Tibial artery (tissue), 4 donors: ENCODE measurements around the gene KRT38.

Source experiments
- DNase-seq, 2 donors: peaks; one replicate each; pipeline ENCODE4 v3.0.0-alpha.2; 2019
- H3K27ac ChIP-seq, 2 donors: fragments of 200-600 bp; sonication (generic) in 1 of 2; 1 replicate in 1 of 2; 2 replicates in 1 of 2; pipeline ENCODE4 v1.5.1; 2018 to 2019; ENCODE audit warnings: mild to moderate bottlenecking in 1 of 2
- H3K27me3 ChIP-seq, 2 donors: fragments of 200-600 bp; sonication (generic) in 1 of 2; one replicate each; pipeline versions ENCODE4 v1.5.1 to v1.6.0; 2016 to 2019
- H3K36me3 ChIP-seq, 3 donors: fragments of 200-600 bp; sonication (generic) in 2 of 3; one replicate each; pipeline ENCODE4 v1.5.1; 2016 to 2019; ENCODE audit warnings: mild to moderate bottlenecking in 2 of 3
- H3K4me1 ChIP-seq, 4 donors: fragments of 200-600 bp; sonication (generic) in 2 of 4; 1 replicate in 3 of 4; 2 replicates in 1 of 4; pipeline ENCODE4 v1.5.1; 2016 to 2019
- H3K4me3 ChIP-seq, 2 donors: fragments of 200-600 bp; sonication (generic) in 1 of 2; 1 replicate in 1 of 2; 2 replicates in 1 of 2; pipeline ENCODE4 v1.5.1; 2018 to 2019; ENCODE audit warnings: mild to moderate bottlenecking in 2 of 2
- H3K9me3 ChIP-seq, 3 donors: fragments of 200-600 bp; sonication (generic) in 1 of 3; one replicate each; pipeline ENCODE4 v1.5.1; 2016 to 2019
- intact Hi-C: fragments of 100-400 bp; cut with DNase I; formaldehyde crosslinking; loops from one replicate; pipeline ENCODE4 v1.15.0; 2023; ENCODE audit warnings: low total_unique reads
- TF ChIP-seq, protein P1 (sequence below), 2 experiments: fragments of 200-600 bp in 1 of 2; fragments of 450-650 bp in 1 of 2; IDR thresholded peaks; one replicate each; pipeline ENCODE4 v1.5.1; 2017 to 2019; ENCODE audit warnings: antibody characterized with exemption in 2 of 2, mild to moderate bottlenecking in 1 of 2, moderate library complexity in 1 of 2

Gene KRT38

DNA sequence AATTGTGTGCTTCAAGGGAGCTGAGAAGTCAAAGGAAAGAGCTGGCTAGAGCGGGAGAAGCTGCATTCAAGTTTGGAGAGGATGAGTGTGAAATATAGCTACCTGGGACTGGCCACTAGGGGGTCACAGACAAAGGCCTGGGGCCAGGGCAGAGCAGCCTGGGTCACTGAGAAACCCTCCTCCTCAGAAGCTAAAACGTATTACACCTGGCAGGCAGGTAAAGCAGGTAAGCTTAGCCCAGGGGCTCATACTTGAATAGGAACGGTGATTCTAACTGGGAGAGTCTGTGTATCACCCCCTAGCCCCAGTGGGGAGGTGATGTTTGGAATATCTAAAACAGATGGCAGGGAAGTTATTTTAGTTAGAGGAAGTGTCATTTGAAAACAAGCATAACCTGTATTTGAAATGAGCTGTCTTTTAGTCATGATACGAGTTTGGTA, 23.2 kb downstream of the KRT38 start:
- TF ChIP-seq, protein P1, sequence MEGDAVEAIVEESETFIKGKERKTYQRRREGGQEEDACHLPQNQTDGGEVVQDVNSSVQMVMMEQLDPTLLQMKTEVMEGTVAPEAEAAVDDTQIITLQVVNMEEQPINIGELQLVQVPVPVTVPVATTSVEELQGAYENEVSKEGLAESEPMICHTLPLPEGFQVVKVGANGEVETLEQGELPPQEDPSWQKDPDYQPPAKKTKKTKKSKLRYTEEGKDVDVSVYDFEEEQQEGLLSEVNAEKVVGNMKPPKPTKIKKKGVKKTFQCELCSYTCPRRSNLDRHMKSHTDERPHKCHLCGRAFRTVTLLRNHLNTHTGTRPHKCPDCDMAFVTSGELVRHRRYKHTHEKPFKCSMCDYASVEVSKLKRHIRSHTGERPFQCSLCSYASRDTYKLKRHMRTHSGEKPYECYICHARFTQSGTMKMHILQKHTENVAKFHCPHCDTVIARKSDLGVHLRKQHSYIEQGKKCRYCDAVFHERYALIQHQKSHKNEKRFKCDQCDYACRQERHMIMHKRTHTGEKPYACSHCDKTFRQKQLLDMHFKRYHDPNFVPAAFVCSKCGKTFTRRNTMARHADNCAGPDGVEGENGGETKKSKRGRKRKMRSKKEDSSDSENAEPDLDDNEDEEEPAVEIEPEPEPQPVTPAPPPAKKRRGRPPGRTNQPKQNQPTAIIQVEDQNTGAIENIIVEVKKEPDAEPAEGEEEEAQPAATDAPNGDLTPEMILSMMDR (IDR thresholded peaks at IDR 0.05) = no peak
- DNase-seq = no peak
- intact Hi-C loops = no loop called here
- Histone ChIP-seq H3K27me3 (no peaks in the 10 kb centered on the region), H3K4me3 (no peak overlapping the region), H3K27ac (no peak overlapping the region), H3K4me1 (peaks cover 0 to 24% (median 12%) of the 10 kb centered on the region in 4 donors), H3K9me3 (no peaks in the 10 kb centered on the region), H3K36me3 (no peaks in the 10 kb centered on the region)

GRCh38 chr17:41417127-41417526, 23.7 kb downstream of the KRT38 start:
- Histone ChIP-seq H3K27ac (no peak overlapping the region), H3K4me3 (no peak overlapping the region), H3K9me3 (no peaks in the 10 kb centered on the region), H3K36me3 (no peaks in the 10 kb centered on the region), H3K27me3 (no peaks in the 10 kb centered on the region), H3K4me1 (peaks cover 0 to 24% (median 12%) of the 10 kb centered on the region in 4 donors)
- no peak for DNase-seq
- TF ChIP-seq, protein P1 (IDR thresholded peaks at IDR 0.05) = no peak
- intact Hi-C loops = no loop called here

DNA sequence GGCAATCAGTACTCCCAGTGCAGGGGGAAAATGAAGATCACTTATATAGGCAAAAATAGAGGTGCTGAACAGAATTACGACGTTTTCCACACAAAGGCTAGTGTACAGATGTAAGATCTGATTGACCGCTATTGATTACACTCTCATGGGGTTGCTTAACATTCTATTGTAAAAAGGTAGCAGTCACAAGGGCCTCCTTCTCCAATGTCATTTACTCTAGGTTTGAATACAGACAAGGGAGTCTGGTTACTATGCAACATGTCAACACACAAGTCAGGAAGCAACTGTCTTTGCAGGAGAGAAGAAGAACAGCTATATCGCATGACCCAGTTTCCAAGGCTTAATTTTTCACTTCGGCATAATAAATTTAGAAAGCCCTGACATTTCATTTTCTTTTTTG, 24.3 kb downstream of the KRT38 start:
- H3K27ac ChIP-seq = no peak overlapping the region
- H3K27me3 ChIP-seq = no peaks in the 10 kb centered on the region
- peaks cover 0 to 24% (median 12%) of the 10 kb centered on the region in 4 donors for H3K4me1 ChIP-seq
- no peaks in the 10 kb centered on the region for H3K9me3 ChIP-seq
- TF ChIP-seq, protein P1 (IDR thresholded peaks at IDR 0.05) = no peak
- no peak for DNase-seq
- intact Hi-C loops = no loop called here
- no peak overlapping the region for H3K4me3 ChIP-seq
- no peaks in the 10 kb centered on the region for H3K36me3 ChIP-seq

DNA sequence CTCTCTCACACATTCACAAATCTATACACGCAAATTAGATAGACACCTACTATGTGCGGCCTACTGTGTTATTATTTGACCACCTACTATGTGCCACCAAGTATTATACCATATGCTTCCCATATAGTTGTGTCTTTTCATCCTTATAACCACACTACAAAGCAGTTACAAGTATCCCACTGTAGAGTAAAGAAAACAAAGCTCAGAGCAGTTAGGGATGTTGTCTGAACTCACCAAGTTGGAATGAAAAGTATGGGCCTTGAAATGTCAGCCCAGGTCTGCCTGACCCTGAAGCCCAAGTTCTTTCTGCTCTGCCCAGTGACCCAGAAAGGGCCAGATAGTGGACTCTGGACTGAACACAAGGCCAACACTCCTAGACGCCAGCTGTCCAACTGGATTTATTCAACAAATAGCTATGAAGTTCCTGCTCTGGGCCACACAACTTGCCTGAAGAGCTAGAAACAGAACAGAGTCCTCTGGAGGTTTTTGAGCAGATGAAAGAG, 24.9 kb downstream of the KRT38 start:
- H3K27ac ChIP-seq = no peak overlapping the region

DNA sequence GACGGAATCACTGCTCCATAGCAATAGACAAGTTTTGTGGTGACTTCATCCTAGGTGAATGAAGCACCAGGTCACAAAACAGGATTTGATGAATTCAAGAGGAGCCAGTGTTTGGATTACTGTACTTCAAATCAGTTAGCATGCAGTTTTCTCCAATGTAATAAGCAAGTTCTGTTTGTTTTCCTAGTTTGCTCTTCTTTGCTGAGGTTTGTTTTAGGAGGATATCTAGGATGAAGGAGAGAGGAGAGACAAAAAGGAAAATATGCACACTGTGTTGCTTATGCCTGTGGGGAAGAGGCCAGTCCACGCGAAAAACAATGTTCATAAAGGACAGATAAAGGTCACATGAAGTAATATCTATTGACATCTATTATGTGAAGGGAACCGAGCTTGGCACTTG, 25.4 kb downstream of the KRT38 start:
- TF ChIP-seq, protein P1 (IDR thresholded peaks at IDR 0.05) = no peak
- no peak overlapping the region for H3K4me3 ChIP-seq
- intact Hi-C loops = no loop called here

More for the DNA sequence above, 24.9 kb downstream of the KRT38 start:
- Histone ChIP-seq H3K36me3 (no peaks in the 10 kb centered on the region), H3K4me1 (peaks cover 0 to 24% (median 12%) of the 10 kb centered on the region in 4 donors), H3K4me3 (no peak overlapping the region), H3K9me3 (no peaks in the 10 kb centered on the region), H3K27me3 (no peaks in the 10 kb centered on the region)
- TF ChIP-seq, protein P1 (IDR thresholded peaks at IDR 0.05) = no peak
- intact Hi-C loops = no loop called here
- peak in 1 of 2 donors; percentile 58 for DNase-seq

DNA sequence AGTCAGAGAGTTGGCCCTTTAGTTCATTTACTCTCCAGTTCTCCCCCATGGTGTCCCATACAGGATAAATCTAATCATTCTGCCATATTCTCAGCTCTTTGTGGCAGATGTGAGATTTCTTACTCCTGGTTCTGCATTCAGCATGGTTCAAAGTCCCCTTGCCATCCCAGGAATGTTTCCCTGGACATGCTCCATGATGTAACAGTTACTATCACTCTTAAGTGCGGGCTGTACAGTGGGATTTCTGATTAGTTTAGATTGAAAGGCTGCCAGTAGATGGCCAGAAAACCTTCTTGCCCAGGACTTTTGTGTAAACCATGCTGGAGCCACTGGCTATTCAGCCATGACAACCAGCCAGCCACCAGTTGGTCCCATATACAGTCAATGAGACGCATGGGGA, 26.8 kb downstream of the KRT38 start:
- Histone ChIP-seq H3K4me1 (peaks cover 0 to 24% (median 10%) of the 10 kb centered on the region in 4 donors), H3K4me3 (no peak overlapping the region), H3K9me3 (no peaks in the 10 kb centered on the region), H3K36me3 (no peaks in the 10 kb centered on the region), H3K27ac (no peak overlapping the region), H3K27me3 (no peaks in the 10 kb centered on the region)
- intact Hi-C loops = no loop called here
- no peak for DNase-seq
- TF ChIP-seq, protein P1 (IDR thresholded peaks at IDR 0.05) = no peak

More for the DNA sequence above, 25.4 kb downstream of the KRT38 start:
- Histone ChIP-seq H3K36me3 (no peaks in the 10 kb centered on the region), H3K27ac (no peak overlapping the region), H3K27me3 (no peaks in the 10 kb centered on the region), H3K4me1 (peaks cover 0 to 24% (median 12%) of the 10 kb centered on the region in 4 donors), H3K9me3 (no peaks in the 10 kb centered on the region)
- no peak for DNase-seq
